BE2C (cell line): ENCODE data around the gene EYS.

Experiments
- DNase-seq: peaks from one replicate; pipeline ENCODE4 v3.0.0-alpha.2; 2020
- H3K27me3 ChIP-seq: fragments of 250-450 bp; sonication (Bioruptor Pico); 2 replicates; pipeline ENCODE4 v1.5.1; 2020; ENCODE audit warnings: mild to moderate bottlenecking
- H3K36me3 ChIP-seq: fragments of 250-450 bp; sonication (Bioruptor Pico); 2 replicates; pipeline ENCODE4 v1.5.1; 2020; ENCODE audit warnings: mild to moderate bottlenecking
- H3K4me1 ChIP-seq: fragments of 250-450 bp; sonication (Bioruptor Pico); 2 replicates; pipeline ENCODE4 v1.5.1; 2020
- H3K4me3 ChIP-seq: 2 replicates; pipeline ENCODE4 v1.5.1; 2011; ENCODE audit warnings: low read depth, low read length
- H3K9me3 ChIP-seq: fragments of 250-450 bp; sonication (Bioruptor Pico); 2 replicates; pipeline ENCODE4 v1.5.1; 2020
- TF ChIP-seq, protein P1 (sequence below): IDR thresholded peaks from 2 replicates; pipeline ENCODE4 v1.5.1; 2012; ENCODE audit warnings: mild to moderate bottlenecking, low read depth, low read length

EYS gene

DNA sequence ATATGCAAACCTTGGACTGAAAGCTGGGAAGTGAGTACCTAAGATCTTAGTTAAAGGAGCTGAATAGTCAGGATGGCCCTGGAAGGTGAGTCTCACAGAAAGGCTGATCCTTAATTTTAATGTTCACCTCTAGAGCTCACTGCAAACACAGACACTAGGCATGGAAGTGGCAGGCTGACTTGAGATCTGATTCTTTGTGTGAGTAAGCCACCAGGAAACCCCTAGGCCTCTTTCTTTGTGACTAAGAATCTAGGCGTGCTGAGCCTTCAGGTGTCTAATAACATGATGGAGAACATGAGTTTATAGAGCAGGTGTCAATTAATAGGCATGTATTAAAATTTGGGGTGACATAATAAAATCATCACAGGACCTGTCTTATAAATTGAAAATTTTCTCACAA is 642.2 kb downstream of the EYS start:
- no peaks in the 10 kb centered on the region for H3K9me3 ChIP-seq
- no peaks in the 10 kb centered on the region for H3K4me1 ChIP-seq
- no peak overlapping the region for H3K4me3 ChIP-seq
- TF ChIP-seq, protein P1, sequence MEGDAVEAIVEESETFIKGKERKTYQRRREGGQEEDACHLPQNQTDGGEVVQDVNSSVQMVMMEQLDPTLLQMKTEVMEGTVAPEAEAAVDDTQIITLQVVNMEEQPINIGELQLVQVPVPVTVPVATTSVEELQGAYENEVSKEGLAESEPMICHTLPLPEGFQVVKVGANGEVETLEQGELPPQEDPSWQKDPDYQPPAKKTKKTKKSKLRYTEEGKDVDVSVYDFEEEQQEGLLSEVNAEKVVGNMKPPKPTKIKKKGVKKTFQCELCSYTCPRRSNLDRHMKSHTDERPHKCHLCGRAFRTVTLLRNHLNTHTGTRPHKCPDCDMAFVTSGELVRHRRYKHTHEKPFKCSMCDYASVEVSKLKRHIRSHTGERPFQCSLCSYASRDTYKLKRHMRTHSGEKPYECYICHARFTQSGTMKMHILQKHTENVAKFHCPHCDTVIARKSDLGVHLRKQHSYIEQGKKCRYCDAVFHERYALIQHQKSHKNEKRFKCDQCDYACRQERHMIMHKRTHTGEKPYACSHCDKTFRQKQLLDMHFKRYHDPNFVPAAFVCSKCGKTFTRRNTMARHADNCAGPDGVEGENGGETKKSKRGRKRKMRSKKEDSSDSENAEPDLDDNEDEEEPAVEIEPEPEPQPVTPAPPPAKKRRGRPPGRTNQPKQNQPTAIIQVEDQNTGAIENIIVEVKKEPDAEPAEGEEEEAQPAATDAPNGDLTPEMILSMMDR, result no peak
- no peaks in the 10 kb centered on the region for H3K27me3 ChIP-seq
- H3K36me3 ChIP-seq, result no peaks in the 10 kb centered on the region
- no peak for DNase-seq

DNA sequence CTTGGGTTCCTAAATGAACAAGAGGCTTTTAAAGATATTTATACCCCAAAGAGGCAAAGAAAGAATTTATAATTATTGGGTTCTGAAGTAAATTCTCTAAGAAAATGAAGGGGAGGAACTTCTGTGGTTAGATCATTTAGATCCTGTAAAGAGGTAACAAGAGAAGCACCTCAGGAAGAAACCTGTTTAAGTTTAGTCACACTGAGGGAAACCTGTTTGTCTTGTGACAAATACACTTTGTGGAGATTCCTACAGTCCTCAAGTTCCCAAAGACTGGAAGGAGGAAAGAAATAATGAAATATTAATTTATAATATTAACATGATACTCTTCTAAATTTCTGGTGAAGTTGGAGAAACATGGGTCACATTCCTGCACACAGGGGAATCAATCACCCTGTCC is 647.5 kb downstream of the EYS start:
- DNase-seq, result no peak
- Histone ChIP-seq H3K36me3 (no peaks in the 10 kb centered on the region), H3K27me3 (no peaks in the 10 kb centered on the region), H3K4me3 (no peak overlapping the region), H3K9me3 (no peaks in the 10 kb centered on the region), H3K4me1 (no peaks in the 10 kb centered on the region)
- TF ChIP-seq, protein P1, result no peak

DNA sequence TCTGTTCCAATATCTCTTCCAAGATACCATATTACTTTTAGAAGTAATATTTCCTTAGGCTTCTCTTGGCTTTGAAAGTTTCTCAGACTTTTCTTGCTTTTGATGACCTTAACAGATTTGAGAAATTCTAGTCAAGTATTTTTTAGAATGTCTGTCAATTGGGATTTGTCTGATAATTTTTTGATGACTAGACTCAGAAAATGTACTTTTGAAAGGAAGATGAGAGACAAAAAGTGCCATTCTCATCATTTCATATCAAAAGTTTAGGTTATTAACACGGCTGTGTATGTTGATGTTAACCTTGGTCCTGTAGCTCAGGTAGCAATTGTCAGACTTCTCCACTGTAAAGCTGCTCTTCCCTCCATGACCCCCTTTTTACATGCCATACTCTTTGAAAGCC is 651.5 kb downstream of the EYS start:
- no peaks in the 10 kb centered on the region for H3K27me3 ChIP-seq
- TF ChIP-seq, protein P1, result no peak
- no peaks in the 10 kb centered on the region for H3K9me3 ChIP-seq
- no peaks in the 10 kb centered on the region for H3K4me1 ChIP-seq
- DNase-seq, result no peak
- H3K36me3 ChIP-seq, result no peaks in the 10 kb centered on the region
- H3K4me3 ChIP-seq, result no peak overlapping the region

DNA sequence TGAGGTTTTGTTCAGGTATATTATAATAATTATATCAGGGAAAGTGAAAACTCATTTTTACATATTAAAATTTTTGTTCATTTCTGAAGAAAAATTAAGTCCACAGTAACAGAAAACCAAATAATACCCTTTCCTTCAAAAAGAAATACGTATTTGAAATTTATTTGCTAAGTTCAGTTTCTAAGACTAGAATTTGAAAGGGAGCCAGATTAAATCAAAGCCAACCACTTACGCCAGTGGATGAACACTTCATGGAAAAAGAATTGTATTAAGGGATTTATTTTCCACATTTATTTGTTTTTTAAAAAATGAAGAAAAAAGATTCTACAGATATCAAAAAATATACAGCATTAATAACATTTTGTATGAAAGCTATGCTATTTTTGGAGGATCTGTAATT is 654.4 kb downstream of the EYS start:
- TF ChIP-seq, protein P1, result no peak
- DNase-seq, result no peak
- H3K4me3 ChIP-seq, result no peak overlapping the region
- H3K36me3 ChIP-seq, result no peaks in the 10 kb centered on the region
- no peaks in the 10 kb centered on the region for H3K27me3 ChIP-seq
- no peaks in the 10 kb centered on the region for H3K4me1 ChIP-seq
- no peaks in the 10 kb centered on the region for H3K9me3 ChIP-seq

DNA sequence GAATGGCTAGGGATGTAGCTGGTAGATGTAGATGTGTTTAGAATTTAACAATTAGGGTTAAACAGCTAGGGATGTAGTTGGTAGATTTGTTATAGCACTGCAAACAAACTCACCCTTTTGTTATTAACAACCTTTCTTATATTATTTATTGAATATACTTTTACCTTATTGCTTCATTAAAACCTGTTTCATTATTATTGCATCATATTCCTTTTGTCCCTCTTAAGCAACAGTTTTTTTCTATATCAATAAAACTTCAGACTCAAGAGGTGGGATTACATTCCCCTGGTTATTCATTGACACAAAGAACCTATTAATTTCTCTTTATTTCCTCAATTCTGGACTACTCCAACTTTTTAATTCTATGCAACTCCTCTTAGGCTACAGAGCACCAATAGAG is 661.2 kb downstream of the EYS start:
- no peak for DNase-seq
- no peaks in the 10 kb centered on the region for H3K27me3 ChIP-seq
- H3K36me3 ChIP-seq, result no peaks in the 10 kb centered on the region
- H3K4me3 ChIP-seq, result no peak overlapping the region
- H3K9me3 ChIP-seq, result no peaks in the 10 kb centered on the region
- TF ChIP-seq, protein P1, result no peak
- H3K4me1 ChIP-seq, result no peaks in the 10 kb centered on the region

DNA sequence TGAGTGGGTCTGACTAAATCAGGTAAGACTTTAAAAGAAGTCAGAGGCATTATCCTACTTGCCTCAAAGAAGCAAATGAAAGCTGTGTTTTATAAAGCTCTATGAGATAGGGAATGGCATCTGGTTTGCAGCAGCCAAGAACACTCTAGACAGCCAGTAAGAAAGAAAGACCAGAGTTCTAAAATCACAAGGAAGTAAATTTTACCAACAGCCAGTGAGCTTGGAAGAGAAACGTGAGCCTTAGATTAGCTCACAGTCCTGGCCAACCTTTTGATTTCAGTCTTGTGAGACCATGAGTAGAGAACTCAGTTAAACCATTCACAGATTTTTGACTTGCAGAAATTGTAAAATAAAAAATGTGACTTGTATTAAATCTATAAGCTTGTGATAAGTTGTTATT is 693.0 kb downstream of the EYS start:
- Histone ChIP-seq H3K4me3 (no peak overlapping the region), H3K27me3 (no peaks in the 10 kb centered on the region), H3K36me3 (no peaks in the 10 kb centered on the region), H3K9me3 (no peaks in the 10 kb centered on the region), H3K4me1 (no peaks in the 10 kb centered on the region)
- TF ChIP-seq, protein P1, result no peak
- DNase-seq, result no peak
